GM23338 (cell line): Measurements from ENCODE around the gene RNF213.

ENCODE experiments used
- CTCF ChIP-seq, 2 experiments: fragments of 200-600 bp in 1 of 2; sonication (generic) in 1 of 2; conservative IDR thresholded peaks; 2 replicates each; pipeline versions ENCODE4 v1.5.1 to v1.6.1; 2016 to 2017; ENCODE audit warnings: antibody characterized with exemption in 2 of 2, low read depth in 2 of 2, mild to moderate bottlenecking in 2 of 2, moderate library complexity in 1 of 2
- EZH2 ChIP-seq: fragments of 200-600 bp; sonication (generic); IDR thresholded peaks from one replicate; pipeline ENCODE4 v1.8.0; 2017; ENCODE audit warnings: antibody characterized with exemption, mild to moderate bottlenecking, low read depth; ENCODE audit not compliant: unreplicated experiment
- POLR2AphosphoS5 ChIP-seq: IDR thresholded peaks from 2 replicates; pipeline ENCODE4 v1.6.1; 2016; ENCODE audit warnings: antibody characterized with exemption, low read depth
- REST ChIP-seq: IDR thresholded peaks from one replicate; pipeline ENCODE4 v1.6.1; 2018; ENCODE audit warnings: antibody characterized with exemption; ENCODE audit not compliant: unreplicated experiment
- ZNF331 ChIP-seq: fragments of 250-450 bp; sonication (Bioruptor Pico); IDR thresholded peaks from 2 replicates; pipeline ENCODE4 v1.5.0; 2020; ENCODE audit warnings: low read depth, mild to moderate bottlenecking, moderate library complexity

DNA sequence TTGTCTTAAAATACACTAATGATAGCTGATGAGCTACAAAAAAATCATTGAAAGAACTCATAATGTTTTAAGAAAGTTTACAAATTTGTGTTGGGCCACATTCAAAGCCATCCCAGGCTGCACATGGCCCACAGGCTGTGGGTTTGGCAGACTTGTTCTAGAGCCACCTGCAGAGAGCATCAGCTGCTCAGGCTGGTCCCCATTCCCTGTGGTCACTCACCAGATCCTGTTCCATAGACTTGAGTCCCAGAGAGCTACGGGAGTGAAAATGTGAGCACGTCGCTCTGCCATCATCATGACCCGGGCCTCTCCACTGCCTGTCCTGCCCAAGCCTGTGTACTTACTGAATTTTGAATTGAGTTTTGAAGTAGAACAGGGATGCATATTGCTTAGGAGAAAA is 33.5 kb upstream of the RNF213 start:
- no peak for TF ChIP-seq CTCF (conservative IDR thresholded peaks at IDR 0.05; ENCODE audit: low read depth in 2 of 2)
- TF ChIP-seq ZNF331 (CRISPR knock-in tag), result no peak
- no peak for TF ChIP-seq EZH2
- no peak for TF ChIP-seq REST
- no peak for TF ChIP-seq POLR2AphosphoS5
